ENCODE measurements around the gene TPRG1L. TPM values are rescaled to one million over a fixed set of nuclear protein-coding genes. Genes with fewer than 3 reads are reported as not detected.

Gene TPRG1L
- polyA plus RNA-seq, 1 experiment = 44.2 TPM

DNA sequence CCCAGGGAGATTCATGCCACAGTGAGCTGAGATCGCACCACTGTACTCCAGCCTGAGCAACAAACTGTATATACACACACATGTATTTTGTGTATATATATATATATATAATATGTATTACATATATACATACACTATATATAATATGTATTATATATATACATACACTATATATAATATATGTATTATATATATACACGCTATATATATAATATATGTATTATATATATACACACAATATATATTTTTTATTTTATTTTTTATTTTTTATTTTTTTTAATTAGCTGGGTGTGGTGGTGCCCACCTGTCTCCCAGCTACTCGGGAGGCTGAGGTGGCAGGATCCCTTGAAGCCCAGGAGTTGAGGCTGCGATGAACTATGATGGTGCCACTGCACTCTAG lies 36.8 kb downstream of the TPRG1L start:
- peaks cover 35% of the 10 kb centered on the region for H3K27me3 ChIP-seq (ENCODE audit: control insufficient read depth, insufficient read depth, low read length)
- ChIA-PET POLR2A (no interaction called here), CTCF (no interaction called here)
- no peaks in the 10 kb centered on the region; the same call in 1 of the 2 replicates for H3K9me3 ChIP-seq (ENCODE audit: control insufficient read depth, insufficient read depth, low read length)
- H3K27ac ChIP-seq (ENCODE audit: low read depth, low read length) = no peak overlapping the region
- DNase-seq (ENCODE audit: low read depth, low spot score) = no peak
- no peak overlapping the region for H3K4me3 ChIP-seq (ENCODE audit: low read depth, low read length)
- TF ChIP-seq, protein P1, sequence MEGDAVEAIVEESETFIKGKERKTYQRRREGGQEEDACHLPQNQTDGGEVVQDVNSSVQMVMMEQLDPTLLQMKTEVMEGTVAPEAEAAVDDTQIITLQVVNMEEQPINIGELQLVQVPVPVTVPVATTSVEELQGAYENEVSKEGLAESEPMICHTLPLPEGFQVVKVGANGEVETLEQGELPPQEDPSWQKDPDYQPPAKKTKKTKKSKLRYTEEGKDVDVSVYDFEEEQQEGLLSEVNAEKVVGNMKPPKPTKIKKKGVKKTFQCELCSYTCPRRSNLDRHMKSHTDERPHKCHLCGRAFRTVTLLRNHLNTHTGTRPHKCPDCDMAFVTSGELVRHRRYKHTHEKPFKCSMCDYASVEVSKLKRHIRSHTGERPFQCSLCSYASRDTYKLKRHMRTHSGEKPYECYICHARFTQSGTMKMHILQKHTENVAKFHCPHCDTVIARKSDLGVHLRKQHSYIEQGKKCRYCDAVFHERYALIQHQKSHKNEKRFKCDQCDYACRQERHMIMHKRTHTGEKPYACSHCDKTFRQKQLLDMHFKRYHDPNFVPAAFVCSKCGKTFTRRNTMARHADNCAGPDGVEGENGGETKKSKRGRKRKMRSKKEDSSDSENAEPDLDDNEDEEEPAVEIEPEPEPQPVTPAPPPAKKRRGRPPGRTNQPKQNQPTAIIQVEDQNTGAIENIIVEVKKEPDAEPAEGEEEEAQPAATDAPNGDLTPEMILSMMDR (IDR thresholded peaks at IDR 0.05; ENCODE audit: low read depth, low read length) = no peak

DNA sequence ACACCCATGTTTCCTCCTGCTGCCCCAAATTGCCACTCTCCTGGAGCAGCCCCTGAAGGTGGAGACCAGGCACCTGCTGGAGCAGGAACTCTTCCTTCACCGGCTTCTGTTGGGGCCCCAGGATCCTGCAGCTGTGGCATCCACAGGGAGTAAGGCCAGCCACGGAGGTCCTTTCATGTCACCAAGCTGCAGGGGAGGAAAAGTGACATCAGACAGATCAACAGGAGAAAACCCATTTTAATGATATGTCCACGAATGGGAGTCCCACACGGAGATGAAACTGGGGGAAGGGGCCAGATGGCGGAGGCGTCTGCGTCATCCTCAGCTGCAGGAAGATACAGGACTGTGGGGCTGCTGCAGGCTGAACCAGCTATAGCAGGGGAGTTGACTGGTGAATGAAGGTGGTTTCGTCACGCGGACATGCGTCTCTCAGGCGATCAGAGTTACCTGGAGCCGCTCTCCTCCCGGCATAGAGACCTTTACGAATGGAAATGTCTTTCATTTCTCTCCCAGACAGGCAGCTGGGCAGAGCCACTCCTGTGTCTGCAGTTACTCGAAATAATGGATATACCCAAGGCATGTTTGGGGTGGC lies 37.4 kb downstream of the TPRG1L start:
- no peaks in the 10 kb centered on the region; the same call in 1 of the 2 replicates for H3K9me3 ChIP-seq (ENCODE audit: control insufficient read depth, insufficient read depth, low read length)
- TF ChIP-seq, protein P1 (IDR thresholded peaks at IDR 0.05; ENCODE audit: low read depth, low read length) = no peak
- H3K4me3 ChIP-seq (ENCODE audit: low read depth, low read length) = no peak overlapping the region
- POLR2A ChIA-PET = no interaction called here
- H3K27me3 ChIP-seq (ENCODE audit: control insufficient read depth, insufficient read depth, low read length) = peaks cover 29% of the 10 kb centered on the region
- no peak for DNase-seq (ENCODE audit: low read depth, low spot score)
- no peak overlapping the region for H3K27ac ChIP-seq (ENCODE audit: low read depth, low read length)
- CTCF ChIA-PET = no interaction called here

DNA sequence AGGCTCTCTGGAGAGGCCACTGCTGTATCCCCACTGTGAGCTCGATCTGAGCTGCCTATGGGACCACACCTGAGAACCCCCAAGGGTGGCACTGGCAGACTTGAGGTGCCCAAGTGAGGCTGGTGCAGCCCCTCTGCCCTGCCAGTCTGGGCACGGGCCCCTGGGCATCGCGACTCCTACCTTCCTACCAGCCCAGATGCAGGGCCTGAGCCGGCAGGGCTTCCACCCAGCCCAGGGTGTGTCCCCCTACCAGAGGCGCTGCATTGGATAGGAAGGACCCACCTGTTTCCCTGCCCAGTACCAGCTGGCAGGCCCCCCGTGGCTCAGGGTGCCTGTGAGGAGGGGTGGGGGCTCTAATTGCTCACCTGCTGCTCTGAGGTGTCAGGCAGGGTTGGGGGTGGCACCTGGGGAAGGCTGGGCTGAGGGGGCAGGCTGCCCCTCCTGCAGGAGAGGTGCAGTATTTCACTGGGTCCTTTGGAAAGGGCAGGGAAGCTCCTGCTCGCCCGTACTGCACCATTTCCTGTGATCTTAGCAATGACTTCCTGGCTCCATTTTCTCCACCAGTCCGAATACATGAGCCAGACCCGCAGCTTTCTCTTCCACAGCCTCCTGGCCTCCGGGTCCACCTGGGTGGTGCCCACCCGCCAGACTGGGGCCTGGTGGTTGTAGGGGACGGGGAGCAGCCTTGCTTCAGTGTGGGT lies 39.3 kb downstream of the TPRG1L start:
- no peak for DNase-seq (ENCODE audit: low read depth, low spot score)
- Histone ChIP-seq H3K4me3 (ENCODE audit: low read depth, low read length) (no peak overlapping the region), H3K27ac (ENCODE audit: low read depth, low read length) (no peak overlapping the region), H3K27me3 (ENCODE audit: control insufficient read depth, insufficient read depth, low read length) (peaks cover 22% of the 10 kb centered on the region), H3K9me3 (ENCODE audit: control insufficient read depth, insufficient read depth, low read length) (no peaks in the 10 kb centered on the region; the same call in 1 of the 2 replicates)
- TF ChIP-seq, protein P1 (IDR thresholded peaks at IDR 0.05; ENCODE audit: low read depth, low read length) = no peak
- POLR2A ChIA-PET = no interaction called here
- CTCF ChIA-PET = interaction anchor here (0.7 kb wide), 1 partner anchor 173 kb away, joined by 8 read pairs; no protein-coding TSS in a partner anchor

DNA sequence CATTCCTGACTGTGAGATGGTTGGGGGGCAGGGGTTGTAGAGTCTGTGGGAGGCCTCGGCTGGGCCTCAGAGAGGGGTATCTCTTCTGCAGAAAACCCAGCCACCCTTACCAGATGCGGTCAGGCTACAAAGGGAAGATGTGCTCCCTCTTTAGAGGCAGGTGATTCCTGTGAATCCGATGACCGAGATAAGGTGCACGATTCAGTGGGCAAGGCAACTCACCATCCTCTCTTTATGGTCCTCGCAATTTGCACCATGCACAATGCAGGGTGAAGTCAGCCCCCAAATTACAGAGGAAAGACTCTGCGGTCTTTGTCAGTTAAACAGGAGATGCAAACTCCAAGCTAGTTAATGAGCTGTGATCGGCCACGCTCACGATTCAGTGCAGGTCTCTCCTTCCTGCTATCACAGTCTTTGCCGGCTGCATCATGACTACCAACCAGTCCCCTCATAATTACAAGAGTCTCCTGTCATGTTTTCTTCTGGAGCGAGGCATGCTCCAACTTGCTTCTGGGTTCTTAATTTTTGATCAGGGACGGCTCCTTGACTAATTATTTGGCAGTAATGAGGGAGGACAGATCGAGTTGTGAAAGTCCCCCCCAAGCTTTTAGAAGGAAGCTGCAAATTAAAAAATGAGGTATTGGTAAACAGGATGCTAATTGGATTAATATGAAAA lies 40.0 kb downstream of the TPRG1L start:
- DNase-seq (ENCODE audit: low read depth, low spot score) = no peak
- H3K27me3 ChIP-seq (ENCODE audit: control insufficient read depth, insufficient read depth, low read length) = peaks cover 19% of the 10 kb centered on the region
- H3K27ac ChIP-seq (ENCODE audit: low read depth, low read length) = no peak overlapping the region
- CTCF ChIA-PET = no interaction called here
- TF ChIP-seq, protein P1 (IDR thresholded peaks at IDR 0.05; ENCODE audit: low read depth, low read length) = no peak
- POLR2A ChIA-PET = no interaction called here
- no peaks in the 10 kb centered on the region; the same call in 1 of the 2 replicates for H3K9me3 ChIP-seq (ENCODE audit: control insufficient read depth, insufficient read depth, low read length)
- H3K4me3 ChIP-seq (ENCODE audit: low read depth, low read length) = no peak overlapping the region

DNA sequence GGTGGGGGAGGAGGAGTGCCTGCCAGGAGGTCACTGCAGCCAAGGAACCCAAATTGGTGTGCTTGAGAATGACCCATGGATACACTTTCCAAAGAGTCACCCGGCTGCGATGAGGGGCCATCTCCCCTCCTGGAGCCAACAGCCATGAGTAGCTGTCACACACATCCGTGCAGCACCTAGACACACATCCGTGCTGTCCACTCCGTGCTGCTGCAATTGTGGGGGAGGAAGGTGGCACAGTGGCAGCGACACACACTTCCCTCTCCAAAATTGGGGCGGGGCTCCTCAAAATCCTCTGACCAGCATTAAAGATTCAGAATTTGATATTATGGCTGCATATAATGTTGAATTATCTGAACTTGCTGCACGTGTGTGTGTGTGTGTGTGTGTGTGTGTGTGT lies 43.3 kb downstream of the TPRG1L start:
- POLR2A ChIA-PET = no interaction called here
- Histone ChIP-seq H3K9me3 (ENCODE audit: control insufficient read depth, insufficient read depth, low read length) (no peaks in the 10 kb centered on the region; the same call in 1 of the 2 replicates), H3K27me3 (ENCODE audit: control insufficient read depth, insufficient read depth, low read length) (peaks cover 19% of the 10 kb centered on the region), H3K27ac (ENCODE audit: low read depth, low read length) (no peak overlapping the region), H3K4me3 (ENCODE audit: low read depth, low read length) (no peak overlapping the region)
- TF ChIP-seq, protein P1 (IDR thresholded peaks at IDR 0.05; ENCODE audit: low read depth, low read length) = no peak
- DNase-seq (ENCODE audit: low read depth, low spot score) = no peak
- CTCF ChIA-PET = no interaction called here
